PFSK-1 (cell line): ENCODE results near the gene ANO10.

ENCODE experiments used
- FOXP2 ChIP-seq: optimal IDR thresholded peaks from 2 replicates; pipeline ENCODE3; 2011; ENCODE audit warnings: borderline replicate concordance, control low read depth, inconsistent platforms; ENCODE audit not compliant: insufficient read depth; ENCODE audit errors: extremely low read length, extremely low read depth
- POLR2AphosphoS5 ChIP-seq: IDR thresholded peaks from 2 replicates; pipeline ENCODE4 v1.6.1; 2012; ENCODE audit warnings: low read depth, mild to moderate bottlenecking, control low read depth, low read length, moderate library complexity
- REST ChIP-seq, 2 experiments: IDR thresholded peaks; 2 replicates each; pipeline versions ENCODE4 v1.6.1 to v1.8.0; 2011 to 2012; ENCODE audit warnings: low read depth in 2 of 2, low read length in 2 of 2, control low read depth in 1 of 2, inconsistent platforms in 1 of 2, mild to moderate bottlenecking in 1 of 2, moderate library complexity in 1 of 2; ENCODE audit not compliant: insufficient read depth in 1 of 2
- SIN3A ChIP-seq: IDR thresholded peaks from 2 replicates; pipeline ENCODE4 v1.6.1; 2012; ENCODE audit warnings: mild to moderate bottlenecking, low read length, moderate library complexity, borderline replicate concordance; ENCODE audit not compliant: insufficient read depth
- TAF1 ChIP-seq: IDR thresholded peaks from 2 replicates; pipeline ENCODE4 v1.6.1; 2012; ENCODE audit warnings: low read length, control low read depth, borderline replicate concordance; ENCODE audit not compliant: insufficient read depth

ANO10 gene

GRCh38 chr3:43584043-43584826, 37.6 kb downstream of the ANO10 start:
- TF ChIP-seq SIN3A (no peak), REST (IDR thresholded peaks at IDR 0.05; ENCODE audit: insufficient read depth in 1 of 2, low read depth in 2 of 2, low read length in 2 of 2) (no peak), FOXP2 (no peak), POLR2AphosphoS5 (no peak), TAF1 (no peak)

- TF ChIP-seq REST (IDR thresholded peaks at IDR 0.05; ENCODE audit: insufficient read depth in 1 of 2, low read depth in 2 of 2, low read length in 2 of 2) (no peak), SIN3A (no peak), FOXP2 (no peak), POLR2AphosphoS5 (no peak), TAF1 (no peak)
These were observed 38.3 kb downstream of the ANO10 start for GRCh38 chr3:43583481-43583880.

GRCh38 chr3:43582866-43583265, 38.9 kb downstream of the ANO10 start:
- TF ChIP-seq REST (IDR thresholded peaks at IDR 0.05; ENCODE audit: insufficient read depth in 1 of 2, low read depth in 2 of 2, low read length in 2 of 2) (no peak), FOXP2 (no peak), TAF1 (no peak), SIN3A (no peak), POLR2AphosphoS5 (no peak)

- TF ChIP-seq TAF1 = no peak
- TF ChIP-seq SIN3A = no peak
- no peak for TF ChIP-seq REST (IDR thresholded peaks at IDR 0.05; ENCODE audit: insufficient read depth in 1 of 2, low read depth in 2 of 2, low read length in 2 of 2)
These were observed 40.5 kb downstream of the ANO10 start for GRCh38 chr3:43581343-43581742.
